Smooth muscle cell (in vitro differentiated cells): ENCODE measurements around the gene ACTN3. TPM values are rescaled to one million over a fixed set of nuclear protein-coding genes. Genes with fewer than 3 reads are reported as not detected.

Experiments used
- DNase-seq: peaks from one replicate; lab custom pipeline; 2025; ENCODE audit not compliant: unreplicated experiment; lab: John Stamatoyannopoulos, UW
- H2AFZ ChIP-seq: fragments of 200-600 bp; sonication (generic); 2 replicates; pipeline ENCODE4 v1.6.0; 2016; ENCODE audit warnings: antibody characterized with exemption, low read depth, mild to moderate bottlenecking
- H3F3A ChIP-seq: fragments of 200-600 bp; sonication (generic); 2 replicates; pipeline ENCODE4 v1.6.0; 2017; ENCODE audit warnings: antibody characterized with exemption, low read depth
- H3K27ac ChIP-seq: fragments of 200-600 bp; sonication (generic); 2 replicates; pipeline ENCODE4 v1.5.1; 2016; ENCODE audit warnings: low read depth, mild to moderate bottlenecking
- H3K27me3 ChIP-seq: fragments of 200-600 bp; sonication (generic); 2 replicates; pipeline ENCODE4 v1.6.1; 2016; ENCODE audit warnings: low read depth, mild to moderate bottlenecking
- H3K36me3 ChIP-seq: fragments of 200-600 bp; sonication (generic); 2 replicates; pipeline ENCODE4 v1.5.1; 2016; ENCODE audit warnings: low read depth
- H3K4me1 ChIP-seq: fragments of 200-600 bp; sonication (generic); 2 replicates; pipeline ENCODE4 v1.5.1; 2016; ENCODE audit warnings: low read depth
- H3K4me2 ChIP-seq: fragments of 200-600 bp; sonication (generic); 2 replicates; pipeline ENCODE4 v1.6.0; 2016; ENCODE audit warnings: mild to moderate bottlenecking
- H3K4me3 ChIP-seq: fragments of 200-600 bp; sonication (generic); 2 replicates; pipeline ENCODE4 v1.5.1; 2016; ENCODE audit warnings: mild to moderate bottlenecking
- H3K79me2 ChIP-seq: fragments of 200-600 bp; sonication (generic); 2 replicates; pipeline ENCODE4 v1.6.0; 2016; ENCODE audit warnings: low read depth, mild to moderate bottlenecking
- H3K9ac ChIP-seq: fragments of 200-600 bp; sonication (generic); 2 replicates; pipeline ENCODE4 v1.6.0; 2016; ENCODE audit warnings: low read depth
- H3K9me3 ChIP-seq: fragments of 200-600 bp; sonication (generic); replicated peaks from 2 replicates; pipeline ENCODE4 v1.5.1; 2016; ENCODE audit warnings: low read depth
- H4K20me1 ChIP-seq: fragments of 200-600 bp; sonication (generic); 2 replicates; pipeline ENCODE4 v1.6.0; 2016; ENCODE audit warnings: low read depth
- CTCF ChIP-seq: fragments of 200-600 bp; sonication (generic); IDR thresholded peaks from 2 replicates; pipeline ENCODE4 v1.5.1; 2017; ENCODE audit warnings: borderline replicate concordance, mild to moderate bottlenecking, antibody characterized with exemption; ENCODE audit not compliant: insufficient read depth, poor library complexity, severe bottlenecking
- WGBS: methylation state at CpG from one replicate; pipeline ENCODE4 v1.1.7; 2016; ENCODE audit warnings: low lambda C conversion rate; 5-methylcytosine and 5-hydroxymethylcytosine counted together
- polyA plus RNA-seq: library from polyadenylated mRNA; unstranded; fragments of >200 nt; fragmentation: Nextera tagmentation; extraction: Ambion mirVana; gene quantifications from 2 replicates; pipeline ENCODE4 v1.2.1, GENCODE V29; 2016
- total RNA-seq: library from RNA; depleted of rRNA; stranded (reverse); fragments of >200 nt; gene quantifications from 2 replicates; pipeline ENCODE4 v1.2.3, GENCODE V29; 2014

Gene ACTN3
- total and polyA plus RNA-seq, 2 experiments from 2014 or later, result 1.4 TPM; not detected in 1

- H3K9ac ChIP-seq, result no peak overlapping the region
- no peaks in the 10 kb centered on the region for H3K79me2 ChIP-seq
- no peaks in the 10 kb centered on the region for H3F3A ChIP-seq
- peaks cover 5% of the 10 kb centered on the region for H3K36me3 ChIP-seq
- H3K27me3 ChIP-seq, result no peaks in the 10 kb centered on the region
- H3K4me3 ChIP-seq, result no peak overlapping the region
- DNase-seq, result no peak
- H3K9me3 ChIP-seq, result no peaks in the 10 kb centered on the region
- H3K27ac ChIP-seq, result no peak overlapping the region
- no peak for TF ChIP-seq CTCF
- WGBS, result 97% methylated on average over 10 of the region's 10 CpGs
- no peak overlapping the region for H3K4me2 ChIP-seq
- no peaks in the 10 kb centered on the region for H3K4me1 ChIP-seq
- H2AFZ ChIP-seq, result no peak overlapping the region
- H4K20me1 ChIP-seq, result no peaks in the 10 kb centered on the region
Observed at GRCh38 chr11:66530927-66531709, 15.6 kb upstream of the ACTN3 start.

GRCh38 chr11:66531841-66532240 is 14.9 kb upstream of the ACTN3 start:
- Histone ChIP-seq H3K9me3 (no peaks in the 10 kb centered on the region), H2AFZ (no peak overlapping the region), H3K36me3 (peaks cover 5% of the 10 kb centered on the region), H3K4me1 (no peaks in the 10 kb centered on the region), H3K9ac (no peak overlapping the region), H3K4me3 (no peak overlapping the region), H3F3A (no peaks in the 10 kb centered on the region), H3K4me2 (no peak overlapping the region), H3K27me3 (no peaks in the 10 kb centered on the region), H3K79me2 (no peaks in the 10 kb centered on the region), H3K27ac (no peak overlapping the region), H4K20me1 (no peaks in the 10 kb centered on the region)
- no peak for DNase-seq
- 95% methylated on average over 11 of the region's 11 CpGs for WGBS
- no peak for TF ChIP-seq CTCF

- Histone ChIP-seq H3K79me2 (no peaks in the 10 kb centered on the region), H3K4me1 (no peaks in the 10 kb centered on the region), H4K20me1 (no peaks in the 10 kb centered on the region), H3K4me3 (no peak overlapping the region), H3K9ac (no peak overlapping the region), H3F3A (no peaks in the 10 kb centered on the region), H3K27me3 (no peaks in the 10 kb centered on the region), H3K4me2 (no peak overlapping the region), H3K36me3 (peaks cover 5% of the 10 kb centered on the region), H2AFZ (no peak overlapping the region), H3K27ac (no peak overlapping the region), H3K9me3 (no peaks in the 10 kb centered on the region)
- no peak for TF ChIP-seq CTCF
- 89% methylated on average over 6 of the region's 6 CpGs for WGBS
- no peak for DNase-seq
Observed at GRCh38 chr11:66532784-66533183, 13.9 kb upstream of the ACTN3 start.
